GDM1 (cell line): Measurements from ENCODE around the gene MUC21.
"Not testable (repeated sequence)": the region's sequence is repeated elsewhere in the genome, so short reads cannot be mapped to it uniquely, and the experiment has no call there.

Experiments used
- DNase-seq: peaks from one replicate; lab custom pipeline; 2025; lab: John Stamatoyannopoulos, UW

The MUC21 gene

GRCh38 chr6:31008165-31008564, 24.6 kb downstream of the MUC21 start:
- DNase-seq: no peak

GRCh38 chr6:31009731-31010130, 26.2 kb downstream of the MUC21 start:
- no peak for DNase-seq

GRCh38 chr6:31010393-31011060, 27.0 kb downstream of the MUC21 start, which contains the start of gene MUC22:
Gene MUC22 (plus strand): TSS chr6:31010474. CDS start chr6:31010707, 233 bp downstream.
- no peak for DNase-seq

DNA sequence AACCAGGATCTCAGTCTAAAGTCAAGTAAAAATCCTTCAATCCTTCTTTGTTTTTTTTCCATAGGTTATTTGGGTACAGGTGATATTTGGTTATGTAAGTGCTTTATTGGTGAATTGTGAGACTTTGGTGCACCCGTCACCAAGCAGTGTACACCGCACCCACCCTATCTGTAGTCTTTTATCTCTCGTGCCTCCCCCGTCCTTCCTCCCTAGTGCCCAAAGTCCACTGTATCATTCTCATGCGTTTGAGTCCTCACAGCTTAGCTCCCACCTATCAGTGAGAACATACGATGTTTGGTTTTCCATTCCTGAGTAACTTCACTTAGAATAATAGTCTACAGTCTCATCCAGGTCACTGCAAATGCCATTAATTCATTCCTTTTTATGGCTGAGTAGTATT, 27.6 kb downstream of the MUC21 start:
- no peak for DNase-seq

DNA sequence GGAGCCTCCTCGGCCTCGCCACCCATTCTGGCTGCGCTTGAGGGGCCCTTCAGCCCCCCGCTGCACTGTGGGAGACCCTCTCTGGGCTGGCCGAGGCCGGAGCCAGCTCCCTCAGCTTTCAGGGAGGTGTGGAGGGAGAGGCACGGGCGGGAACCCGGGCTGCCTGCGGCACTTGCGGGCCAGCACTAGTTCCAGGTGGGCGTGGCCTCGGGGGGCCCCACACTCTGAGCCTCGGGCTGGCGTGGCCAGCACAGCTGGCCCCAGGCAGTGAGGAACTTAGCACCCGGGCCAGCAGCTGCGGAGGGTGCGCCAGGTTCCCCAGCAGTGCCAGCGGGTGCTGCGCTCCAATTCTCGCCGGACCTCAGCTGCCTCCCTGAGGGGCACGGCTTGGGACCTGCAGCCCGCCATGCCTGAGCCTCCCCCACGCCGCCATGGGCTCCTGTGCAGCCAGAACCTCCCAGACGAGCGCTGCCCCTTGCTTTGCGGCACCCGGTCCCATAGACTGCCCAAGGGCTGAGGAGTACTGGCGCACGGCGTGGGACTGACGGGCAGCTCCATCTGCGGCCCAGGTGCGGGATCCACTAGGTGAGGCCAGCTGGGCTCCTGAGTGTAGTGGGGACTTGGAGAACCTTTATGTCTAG, 33.3 kb downstream of the MUC21 start:
- no peak for DNase-seq

- DNase-seq: not testable (repeated sequence)
Observed at GRCh38 chr6:31017436-31017835, 33.9 kb downstream of the MUC21 start.

DNA sequence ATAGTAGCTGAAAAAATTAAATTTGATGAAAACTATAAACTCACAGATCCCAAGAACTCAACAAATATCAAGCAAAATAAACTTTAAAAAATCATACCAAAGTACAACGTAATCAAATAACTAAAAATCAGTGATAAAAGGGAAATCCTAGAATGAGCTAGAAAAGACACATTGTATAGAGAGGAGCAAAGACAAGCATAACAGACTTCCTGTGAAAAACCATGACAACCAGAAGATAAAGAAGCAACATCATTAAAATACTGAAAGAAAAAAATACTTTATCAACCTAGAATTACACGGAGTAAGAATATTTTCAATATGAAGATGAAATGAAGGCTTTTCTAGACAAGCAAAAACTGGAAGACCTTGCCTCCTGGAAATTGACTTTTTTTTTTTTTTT, 36.5 kb downstream of the MUC21 start:
- DNase-seq: no peak

- not testable (repeated sequence) for DNase-seq
Observed at GRCh38 chr6:31020631-31021255, 37.2 kb downstream of the MUC21 start.

DNA sequence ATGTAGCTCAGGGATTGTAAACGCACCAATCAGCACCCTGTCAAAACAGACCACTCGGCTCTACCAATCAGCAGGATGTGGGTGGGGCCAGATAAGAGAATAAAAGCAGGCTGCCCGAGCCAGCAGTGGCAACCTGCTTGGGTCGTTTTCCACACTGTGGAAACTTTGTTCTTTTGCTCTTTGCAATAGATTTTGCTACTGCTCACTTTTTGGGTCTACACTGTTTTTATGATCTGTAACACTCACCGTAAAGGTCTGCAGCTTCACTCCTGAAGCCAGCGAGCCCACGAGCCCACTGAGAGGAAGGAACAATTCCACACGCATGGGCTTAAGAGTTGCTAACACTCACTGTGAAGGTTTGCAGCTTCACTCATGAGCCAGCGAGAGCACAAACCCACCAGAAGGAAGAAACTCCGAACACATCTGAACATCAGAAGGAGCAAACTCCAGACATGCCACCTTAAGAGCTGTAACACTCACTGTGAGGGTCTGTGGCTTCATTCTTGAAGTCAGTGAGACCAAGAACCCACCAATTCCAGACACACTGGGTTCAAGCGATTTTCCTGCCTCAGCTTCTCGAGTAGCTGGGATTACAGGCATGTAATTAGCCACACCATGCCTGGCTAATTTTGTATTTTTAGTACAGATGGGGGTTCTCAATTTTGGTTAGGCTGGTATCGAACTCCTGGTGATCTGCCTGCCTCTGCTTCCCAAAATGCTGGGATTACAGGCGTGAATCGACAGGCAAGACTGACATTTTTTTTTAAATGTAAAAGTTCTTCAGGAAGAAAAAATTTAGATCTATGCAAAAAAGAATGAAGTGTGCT, 38.4 kb downstream of the MUC21 start:
- DNase-seq: not testable (repeated sequence)

GRCh38 chr6:31025595-31025994, 42.1 kb downstream of the MUC21 start:
- DNase-seq: no peak

DNA sequence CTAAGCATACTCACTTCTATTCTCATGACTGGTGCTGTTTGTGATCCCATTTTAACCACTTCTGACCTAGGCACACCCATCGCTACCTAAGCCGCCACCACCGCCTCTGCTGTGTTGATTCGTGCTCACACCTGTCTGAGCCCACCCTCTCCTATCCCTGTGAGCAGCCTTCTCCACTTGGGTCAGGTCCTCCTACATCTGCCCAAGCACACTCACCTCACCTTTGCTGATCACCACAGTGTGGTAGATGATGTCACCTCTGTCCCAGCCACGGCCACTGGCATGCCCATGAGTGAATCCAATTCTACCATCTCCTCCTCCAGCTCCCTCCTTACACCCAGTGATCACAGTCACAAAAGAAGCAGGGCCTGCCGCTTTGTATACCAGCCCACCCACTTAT, 47.6 kb downstream of the MUC21 start:
- DNase-seq: no peak

GRCh38 chr6:31033075-31033474, 49.6 kb downstream of the MUC21 start:
- no peak for DNase-seq

DNA sequence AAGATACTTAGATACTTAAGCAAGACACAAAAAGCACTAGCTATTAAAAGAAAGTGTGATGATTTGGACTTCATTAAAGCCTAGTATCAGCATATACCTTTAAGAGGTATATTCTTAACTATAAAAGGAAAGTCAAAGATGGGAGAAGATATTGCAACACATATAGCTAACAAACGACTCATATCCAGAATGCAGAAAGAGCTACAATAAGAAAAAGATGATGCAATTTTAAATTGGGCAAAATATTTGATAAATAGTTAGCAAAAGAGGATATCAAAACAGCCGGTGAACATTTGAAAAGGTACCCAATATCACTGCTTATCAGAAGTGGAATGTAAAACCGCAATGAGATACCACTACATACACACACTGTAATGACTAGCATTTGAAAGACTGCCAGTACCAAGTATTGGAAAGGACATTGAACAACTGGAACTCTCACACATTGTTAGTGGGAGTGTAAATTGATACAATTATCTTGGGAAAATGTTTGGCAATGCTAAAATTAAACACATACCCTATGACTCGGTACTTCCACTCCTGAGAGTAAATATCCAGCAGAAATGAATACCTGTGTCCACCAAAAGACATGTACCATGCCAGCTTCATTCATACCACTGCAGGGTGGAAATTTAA, 52.5 kb downstream of the MUC21 start:
- DNase-seq: no peak

DNA sequence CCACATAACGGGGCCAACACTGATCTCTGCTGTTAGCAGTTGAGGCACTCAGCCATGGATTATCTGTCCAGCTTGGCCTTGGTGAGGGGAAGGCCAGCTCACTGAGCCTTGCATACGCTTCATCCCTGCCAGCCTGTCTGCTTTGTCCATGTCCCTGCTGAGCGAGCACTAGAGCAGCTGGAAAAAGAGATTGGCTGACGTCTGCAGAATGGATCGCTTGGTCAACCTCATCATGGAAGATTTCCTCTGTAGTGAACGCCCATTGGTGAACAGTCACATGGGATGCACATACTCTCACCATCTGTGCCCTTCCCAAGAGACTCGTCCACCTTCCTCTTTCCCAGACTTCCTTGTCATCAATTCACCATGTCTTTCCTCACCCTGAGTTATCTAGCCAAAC, 53.7 kb downstream of the MUC21 start:
- no peak for DNase-seq

DNA sequence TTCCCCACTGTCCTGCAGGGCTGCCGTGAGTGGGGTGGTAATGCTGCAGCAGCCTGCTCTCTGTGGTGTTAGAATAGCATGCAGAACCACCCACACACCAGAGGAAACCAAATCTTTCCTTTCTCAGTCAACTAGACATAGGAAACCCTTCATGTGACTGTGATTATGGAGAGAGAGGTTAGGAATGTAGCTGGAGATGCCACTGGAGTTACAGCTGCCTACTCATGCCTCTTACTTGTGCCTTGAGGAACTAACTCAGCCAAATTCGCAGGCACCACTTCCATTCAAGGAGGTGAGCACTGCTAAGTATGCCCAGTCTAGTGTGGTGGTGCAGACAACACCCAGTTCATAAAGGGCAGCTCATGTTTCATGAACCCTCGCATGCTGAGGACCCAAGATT, 54.2 kb downstream of the MUC21 start:
- no peak for DNase-seq

GRCh38 chr6:31038559-31038958, 55.0 kb downstream of the MUC21 start:
- no peak for DNase-seq
